Adrenal gland (tissue), 5 donors: Measurements from ENCODE around the gene DYNC1I1.

Experiments used
- POLR2A ChIP-seq, 2 donors: fragments of 450-650 bp; IDR thresholded peaks; one replicate each; pipeline ENCODE4 v1.6.1; 2017; ENCODE audit warnings: antibody characterized with exemption in 2 of 2, mild to moderate bottlenecking in 2 of 2, moderate library complexity in 1 of 2
- TF ChIP-seq, protein P1 (sequence below), 6 experiments: fragments of 450-650 bp in 4 of 6; fragments of 200-600 bp in 2 of 6; sonication (generic) in 1 of 6; IDR thresholded peaks; 1 replicate in 5 of 6; 2 replicates in 1 of 6; pipeline versions ENCODE4 v1.5.1 to v1.8.0; 2016 to 2021; ENCODE audit warnings: antibody characterized with exemption in 6 of 6, mild to moderate bottlenecking in 2 of 6, moderate library complexity in 1 of 6
- donor health status: DM: no; HTN: no; CAD: no.

DNA sequence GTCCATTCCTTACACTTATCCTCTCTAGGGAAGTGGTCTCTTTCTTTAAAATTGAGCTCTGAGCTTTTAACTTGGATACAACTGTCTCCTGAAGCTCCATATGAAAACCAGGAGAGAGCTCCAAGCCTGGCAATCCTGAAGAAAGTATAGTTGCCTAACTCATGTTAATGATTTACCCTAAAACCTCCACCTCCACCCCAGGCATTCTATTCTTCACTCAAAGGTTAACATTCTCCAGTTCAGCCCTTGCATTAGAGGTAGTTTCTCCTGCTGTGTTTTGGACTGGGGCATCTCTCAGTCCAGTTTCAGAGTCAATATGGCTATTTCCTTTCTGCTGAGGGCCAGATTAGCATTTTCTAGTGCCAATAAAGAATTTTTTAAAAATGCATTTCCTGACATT, 354.0 kb downstream of the DYNC1I1 start:
- TF ChIP-seq, protein P1, sequence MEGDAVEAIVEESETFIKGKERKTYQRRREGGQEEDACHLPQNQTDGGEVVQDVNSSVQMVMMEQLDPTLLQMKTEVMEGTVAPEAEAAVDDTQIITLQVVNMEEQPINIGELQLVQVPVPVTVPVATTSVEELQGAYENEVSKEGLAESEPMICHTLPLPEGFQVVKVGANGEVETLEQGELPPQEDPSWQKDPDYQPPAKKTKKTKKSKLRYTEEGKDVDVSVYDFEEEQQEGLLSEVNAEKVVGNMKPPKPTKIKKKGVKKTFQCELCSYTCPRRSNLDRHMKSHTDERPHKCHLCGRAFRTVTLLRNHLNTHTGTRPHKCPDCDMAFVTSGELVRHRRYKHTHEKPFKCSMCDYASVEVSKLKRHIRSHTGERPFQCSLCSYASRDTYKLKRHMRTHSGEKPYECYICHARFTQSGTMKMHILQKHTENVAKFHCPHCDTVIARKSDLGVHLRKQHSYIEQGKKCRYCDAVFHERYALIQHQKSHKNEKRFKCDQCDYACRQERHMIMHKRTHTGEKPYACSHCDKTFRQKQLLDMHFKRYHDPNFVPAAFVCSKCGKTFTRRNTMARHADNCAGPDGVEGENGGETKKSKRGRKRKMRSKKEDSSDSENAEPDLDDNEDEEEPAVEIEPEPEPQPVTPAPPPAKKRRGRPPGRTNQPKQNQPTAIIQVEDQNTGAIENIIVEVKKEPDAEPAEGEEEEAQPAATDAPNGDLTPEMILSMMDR (IDR thresholded peaks at IDR 0.05) = no peak
- TF ChIP-seq POLR2A (IDR thresholded peaks at IDR 0.05) = no peak
